Osteoblast (primary cell): Measurements from ENCODE around the gene PDPK1. TPM values are rescaled to one million over a fixed set of nuclear protein-coding genes. Genes with fewer than 3 reads are reported as not detected.
"Not testable (repeated sequence)": the region's sequence is repeated elsewhere in the genome, so short reads cannot be mapped to it uniquely, and the experiment has no call there.

Experiments
- DNase-seq: peaks from one replicate; pipeline ENCODE4 v3.0.0; 2011; ENCODE audit warnings: low spot score, mixed read lengths; ENCODE audit not compliant: insufficient read length; ENCODE audit errors: missing footprints
- H2AFZ ChIP-seq: 2 replicates; pipeline ENCODE4 v1.6.0; 2011; ENCODE audit warnings: mild to moderate bottlenecking, low read length
- H3K27ac ChIP-seq: 2 replicates; pipeline ENCODE4 v1.5.1; 2011; ENCODE audit warnings: mild to moderate bottlenecking, low read depth, low read length, moderate library complexity
- H3K27me3 ChIP-seq: 2 replicates; pipeline ENCODE4 v1.6.0; 2012; ENCODE audit warnings: mild to moderate bottlenecking, control low read depth, inconsistent platforms, low read length, moderate library complexity; ENCODE audit not compliant: insufficient read depth
- H3K36me3 ChIP-seq: 2 replicates; pipeline ENCODE4 v1.5.1; 2011; ENCODE audit warnings: mild to moderate bottlenecking, low read length, control low read depth, moderate library complexity; ENCODE audit not compliant: insufficient read depth
- H3K4me1 ChIP-seq: 2 replicates; pipeline ENCODE4 v1.5.1; 2011; ENCODE audit warnings: mild to moderate bottlenecking, low read length, control low read depth, moderate library complexity; ENCODE audit not compliant: insufficient read depth
- H3K4me2 ChIP-seq: 2 replicates; pipeline ENCODE4 v1.6.0; 2011; ENCODE audit warnings: mild to moderate bottlenecking, low read length; ENCODE audit not compliant: insufficient read depth
- H3K4me3 ChIP-seq: fragments of 200-600 bp; sonication (generic); 3 replicates; pipeline ENCODE4 v1.5.1; 2012; ENCODE audit warnings: mild to moderate bottlenecking, low read length, inconsistent platforms; ENCODE audit not compliant: insufficient read depth
- H3K79me2 ChIP-seq: 2 replicates; pipeline ENCODE4 v1.6.0; 2012; ENCODE audit warnings: mild to moderate bottlenecking, low read length, control low read depth, inconsistent platforms; ENCODE audit not compliant: insufficient read depth
- H3K9me3 ChIP-seq: 2 replicates; pipeline ENCODE4 v1.5.1; 2011; ENCODE audit warnings: low read depth, low read length, control low read depth
- H4K20me1 ChIP-seq: 2 replicates; pipeline ENCODE4 v1.6.0; 2012; ENCODE audit warnings: mild to moderate bottlenecking, low read length, control low read depth; ENCODE audit not compliant: insufficient read depth
- total RNA-seq: library from RNA; depleted of rRNA; stranded (reverse); fragments of >200 nt; gene quantifications from 2 replicates; pipeline ENCODE4 v1.2.3, GENCODE V29; 2012
- TF ChIP-seq, protein P1 (sequence below): IDR thresholded peaks from 2 replicates; pipeline ENCODE4 v1.5.1; 2011; ENCODE audit warnings: mild to moderate bottlenecking, low read depth, low read length, moderate library complexity; ENCODE audit errors: extremely low read depth

The PDPK1 gene
- total RNA-seq, 1 donor: 23.2 TPM

GRCh38 chr16:2610781-2611498 lies 73.1 kb downstream of the PDPK1 start:
- Histone ChIP-seq H4K20me1 (peaks cover 17% of the 10 kb centered on the region), H3K27ac (no peak overlapping the region), H3K4me2 (no peak overlapping the region), H3K36me3 (peaks cover 12% of the 10 kb centered on the region), H3K27me3 (no peaks in the 10 kb centered on the region), H3K9me3 (no peaks in the 10 kb centered on the region), H3K4me1 (peaks cover 4% of the 10 kb centered on the region), H3K4me3 (no peak overlapping the region), H2AFZ (no peak overlapping the region), H3K79me2 (peaks cover 33% of the 10 kb centered on the region)
- DNase-seq: peak; percentile 42
- TF ChIP-seq, protein P1, sequence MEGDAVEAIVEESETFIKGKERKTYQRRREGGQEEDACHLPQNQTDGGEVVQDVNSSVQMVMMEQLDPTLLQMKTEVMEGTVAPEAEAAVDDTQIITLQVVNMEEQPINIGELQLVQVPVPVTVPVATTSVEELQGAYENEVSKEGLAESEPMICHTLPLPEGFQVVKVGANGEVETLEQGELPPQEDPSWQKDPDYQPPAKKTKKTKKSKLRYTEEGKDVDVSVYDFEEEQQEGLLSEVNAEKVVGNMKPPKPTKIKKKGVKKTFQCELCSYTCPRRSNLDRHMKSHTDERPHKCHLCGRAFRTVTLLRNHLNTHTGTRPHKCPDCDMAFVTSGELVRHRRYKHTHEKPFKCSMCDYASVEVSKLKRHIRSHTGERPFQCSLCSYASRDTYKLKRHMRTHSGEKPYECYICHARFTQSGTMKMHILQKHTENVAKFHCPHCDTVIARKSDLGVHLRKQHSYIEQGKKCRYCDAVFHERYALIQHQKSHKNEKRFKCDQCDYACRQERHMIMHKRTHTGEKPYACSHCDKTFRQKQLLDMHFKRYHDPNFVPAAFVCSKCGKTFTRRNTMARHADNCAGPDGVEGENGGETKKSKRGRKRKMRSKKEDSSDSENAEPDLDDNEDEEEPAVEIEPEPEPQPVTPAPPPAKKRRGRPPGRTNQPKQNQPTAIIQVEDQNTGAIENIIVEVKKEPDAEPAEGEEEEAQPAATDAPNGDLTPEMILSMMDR: no peak

GRCh38 chr16:2611499-2611862 lies 73.7 kb downstream of the PDPK1 start:
- TF ChIP-seq, protein P1: no peak
- Histone ChIP-seq H3K79me2 (peaks cover 33% of the 10 kb centered on the region), H4K20me1 (peaks cover 17% of the 10 kb centered on the region), H3K4me3 (no peak overlapping the region), H2AFZ (no peak overlapping the region), H3K36me3 (peaks cover 12% of the 10 kb centered on the region), H3K9me3 (no peaks in the 10 kb centered on the region), H3K4me2 (no peak overlapping the region), H3K27ac (no peak overlapping the region), H3K27me3 (no peaks in the 10 kb centered on the region), H3K4me1 (peaks cover 4% of the 10 kb centered on the region)
- peak; percentile 38 for DNase-seq

GRCh38 chr16:2611877-2612276 lies 74.1 kb downstream of the PDPK1 start:
- H2AFZ ChIP-seq: not testable (repeated sequence)

DNA sequence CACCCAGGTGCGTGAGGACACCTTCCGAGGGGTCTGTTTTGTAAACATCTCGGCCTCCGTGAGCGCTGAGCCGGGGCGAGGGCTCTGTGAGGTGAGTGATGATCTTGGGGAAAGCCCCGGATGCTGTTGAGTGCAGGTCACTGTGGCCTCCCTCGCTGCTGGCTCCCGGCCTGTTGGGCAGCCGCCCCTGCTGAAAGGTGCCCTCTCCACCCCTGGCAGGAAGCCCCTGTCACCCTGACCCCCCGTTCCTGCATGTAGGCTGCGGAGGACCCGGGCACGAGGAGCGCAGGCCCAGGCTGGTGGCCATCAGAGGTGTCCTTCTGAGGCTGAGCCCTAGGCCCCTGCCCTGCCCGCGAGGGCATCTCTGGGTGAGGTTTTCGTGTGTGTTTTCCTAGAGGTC lies 75.4 kb downstream of the PDPK1 start:
- not testable (repeated sequence) for H3K27me3 ChIP-seq, H3K9me3 ChIP-seq, H3K4me3 ChIP-seq, DNase-seq, H3K4me2 ChIP-seq, H3K27ac ChIP-seq, H2AFZ ChIP-seq, H3K4me1 ChIP-seq
- Histone ChIP-seq H3K79me2 (peaks cover 25% of the 10 kb centered on the region), H4K20me1 (peaks cover 17% of the 10 kb centered on the region), H3K36me3 (peaks cover 12% of the 10 kb centered on the region)

More at GRCh38 chr16:2611877-2612276, 74.1 kb downstream of the PDPK1 start:
- not testable (repeated sequence) for H3K27me3 ChIP-seq, H3K9me3 ChIP-seq, H3K4me2 ChIP-seq, H3K4me1 ChIP-seq, DNase-seq, H3K4me3 ChIP-seq, H3K27ac ChIP-seq
- H3K36me3 ChIP-seq: peaks cover 12% of the 10 kb centered on the region
- peaks cover 17% of the 10 kb centered on the region for H4K20me1 ChIP-seq
- H3K79me2 ChIP-seq: peaks cover 33% of the 10 kb centered on the region

DNA sequence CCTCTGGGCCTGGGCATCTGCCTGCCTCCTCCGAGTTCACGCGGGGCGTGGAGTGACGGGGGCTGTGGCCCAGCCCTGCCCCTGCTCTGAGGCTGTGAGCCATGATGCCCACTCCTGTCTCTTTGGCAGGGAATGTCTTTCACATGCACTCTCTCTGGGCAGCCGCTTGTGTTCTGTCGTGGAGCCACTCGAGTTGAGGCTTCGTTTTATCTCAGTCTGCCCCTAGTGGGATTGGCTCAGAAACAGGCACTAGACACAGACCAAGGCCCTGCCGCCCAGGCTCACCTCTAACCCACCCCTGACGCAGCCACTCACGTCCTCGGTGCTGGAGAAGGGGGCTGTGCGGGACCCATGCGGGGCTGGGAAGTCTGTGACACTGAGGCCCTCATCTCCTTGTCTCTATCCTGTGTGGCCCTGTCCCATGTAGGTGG lies 77.0 kb downstream of the PDPK1 start:
- H2AFZ ChIP-seq: no peak overlapping the region
- H3K4me3 ChIP-seq: no peak overlapping the region
- peaks cover 14% of the 10 kb centered on the region for H4K20me1 ChIP-seq
- H3K79me2 ChIP-seq: peaks cover 22% of the 10 kb centered on the region
- no peak overlapping the region for H3K4me2 ChIP-seq
- no peaks in the 10 kb centered on the region for H3K27me3 ChIP-seq
- H3K9me3 ChIP-seq: no peaks in the 10 kb centered on the region
- peaks cover 12% of the 10 kb centered on the region for H3K36me3 ChIP-seq
- TF ChIP-seq, protein P1: no peak
- DNase-seq: peak; percentile 57
- peaks cover 2% of the 10 kb centered on the region for H3K4me1 ChIP-seq
- no peak overlapping the region for H3K27ac ChIP-seq

GRCh38 chr16:2618964-2619363 lies 81.1 kb downstream of the PDPK1 start:
- H3K79me2 ChIP-seq, H3K36me3 ChIP-seq, H3K4me1 ChIP-seq, H3K27ac ChIP-seq, H4K20me1 ChIP-seq, H2AFZ ChIP-seq, H3K4me3 ChIP-seq, H3K27me3 ChIP-seq, H3K9me3 ChIP-seq, H3K4me2 ChIP-seq, DNase-seq: not testable (repeated sequence)

- H3K27ac ChIP-seq, H3K4me2 ChIP-seq, H3K36me3 ChIP-seq, H3K9me3 ChIP-seq, H4K20me1 ChIP-seq, H3K4me3 ChIP-seq, DNase-seq, H2AFZ ChIP-seq, H3K79me2 ChIP-seq, H3K4me1 ChIP-seq, H3K27me3 ChIP-seq: not testable (repeated sequence)
These were observed 81.8 kb downstream of the PDPK1 start for GRCh38 chr16:2619628-2620027.
